GM12878 (cell line): ENCODE data around the gene SCARF1. TPM values are rescaled to one million over a fixed set of nuclear protein-coding genes. Genes with fewer than 3 reads are reported as not detected.

Experiments used
- ATF7 ChIP-seq: fragments of 450-650 bp; IDR thresholded peaks from 2 replicates; pipeline ENCODE4 v1.6.1; 2016; ENCODE audit warnings: low read depth, mild to moderate bottlenecking
- BRCA1 ChIP-seq: IDR thresholded peaks from 2 replicates; pipeline ENCODE4 v1.6.1; 2011; ENCODE audit warnings: low read depth, low read length, improper control_type of control experiment
- CEBPZ ChIP-seq: fragments of 150-350 bp; IDR thresholded peaks from 2 replicates; pipeline ENCODE4 v1.6.1; 2016; ENCODE audit warnings: low read depth, low read length
- E2F4 ChIP-seq: IDR thresholded peaks from 2 replicates; pipeline ENCODE4 v1.6.1; 2012; ENCODE audit warnings: low read depth, low read length, improper control_type of control experiment
- E2F8 ChIP-seq: fragments of 450-650 bp; IDR thresholded peaks from 2 replicates; pipeline ENCODE4 v1.6.1; 2018; ENCODE audit warnings: mild to moderate bottlenecking, low read depth, moderate library complexity; ENCODE audit not compliant: partially characterized antibody
- EGR1 ChIP-seq, 2 experiments: IDR thresholded peaks; 1 replicate in 1 of 2; 2 replicates in 1 of 2; pipeline ENCODE4 v1.6.1; 2011 to 2012; ENCODE audit warnings: low read depth in 2 of 2, low read length in 2 of 2, borderline replicate concordance in 1 of 2, mild to moderate bottlenecking in 1 of 2, moderate library complexity in 1 of 2
- KLF5 ChIP-seq: fragments of 450-650 bp; IDR thresholded peaks from 2 replicates; pipeline ENCODE4 v1.6.1; 2014; ENCODE audit warnings: mild to moderate bottlenecking; ENCODE audit not compliant: partially characterized antibody
- NR2C1 ChIP-seq: fragments of 450-650 bp; IDR thresholded peaks from 2 replicates; pipeline ENCODE4 v1.6.1; 2017; ENCODE audit warnings: antibody characterized with exemption, mild to moderate bottlenecking, moderate library complexity
- POLR2AphosphoS5 ChIP-seq: IDR thresholded peaks from 2 replicates; pipeline ENCODE4 v1.6.1; 2011; ENCODE audit warnings: mild to moderate bottlenecking, low read length, inconsistent platforms
- SMAD1 ChIP-seq: fragments of 450-650 bp; IDR thresholded peaks from 2 replicates; pipeline ENCODE4 v1.6.1; 2018; ENCODE audit warnings: mild to moderate bottlenecking, low read depth; ENCODE audit not compliant: partially characterized antibody
- USF2 ChIP-seq: IDR thresholded peaks from 2 replicates; pipeline ENCODE4 v1.6.1; 2011; ENCODE audit warnings: low read depth, low read length, improper control_type of control experiment, borderline replicate concordance
- ZBTB33 ChIP-seq: fragments of 450-650 bp; IDR thresholded peaks from 2 replicates; pipeline ENCODE4 v1.6.1; 2017; ENCODE audit warnings: mild to moderate bottlenecking
- ZBTB4 ChIP-seq: fragments of 450-650 bp; formaldehyde crosslinking; IDR thresholded peaks from 2 replicates; pipeline ENCODE4 v1.4.0; 2022; ENCODE audit warnings: mild to moderate bottlenecking, moderate library complexity
- ZNF207 ChIP-seq: fragments of 450-650 bp; IDR thresholded peaks from 2 replicates; pipeline ENCODE4 v1.6.1; 2014; ENCODE audit warnings: antibody characterized with exemption, mild to moderate bottlenecking, borderline replicate concordance
- polyA plus RNA-seq, 11 experiments: library from polyadenylated mRNA; depleted of rRNA in 4 of 11; unstranded in 6 of 11; stranded (reverse) in 5 of 11; fragments of >200 nt; fragmentation: Nextera tagmentation in 4 of 11; fragmentation: Illumina TruSeq in 1 of 11; extraction: Ambion mirVana in 4 of 11; extraction: Trizol in 1 of 11; gene quantifications; 1 replicate in 1 of 11; 2 replicates in 10 of 11; pipeline versions ENCODE4 v1.2.1 to v1.2.3, GENCODE V29; 2011 to 2016; ENCODE audit warnings: inconsistent platforms in 2 of 11, missing spikeins in 2 of 11, low read depth in 1 of 11
- total RNA-seq, 4 experiments: library from RNA; depleted of rRNA in 3 of 4; stranded (reverse); fragments of >200 nt in 3 of 4; fragmentation: Illumina TruSeq in 1 of 4; extraction: Trizol in 1 of 4; gene quantifications; 2 replicates each; pipeline versions ENCODE4 v1.2.1 to v1.2.3, GENCODE V29; 2013 to 2021

Gene SCARF1
- total and polyA plus RNA-seq, 10 of the 15 experiments (the other 5 are each of a cell fraction or from before 2014, with no cell fraction given): 0.10 to 1.7 (median 0.43) TPM

GRCh38 chr17:1592751-1593629 is 52.5 kb downstream of the SCARF1 start (continued):
- TF ChIP-seq POLR2AphosphoS5 (0 out of 2 replicates have a peak, but pooled peaks have one; percentile 25), CEBPZ (no peak), ZBTB4 (CRISPR knock-in tag) (no peak), ZBTB33 (no peak), ZNF207 (no peak), SMAD1 (no peak), NR2C1 (no peak; the same call in 1 of the 2 replicates), KLF5 (peak; percentile 30), USF2 (no peak), BRCA1 (no peak), E2F4 (no peak), EGR1 (IDR thresholded peaks at IDR 0.05; ENCODE audit: borderline replicate concordance in 1 of 2, low read depth in 2 of 2, low read length in 2 of 2) (no peak), ATF7 (no peak), E2F8 (no peak)
